Neural crest cell (in vitro differentiated cells): ENCODE measurements around the gene GABBR1. TPM values are rescaled to one million over a fixed set of nuclear protein-coding genes. Genes with fewer than 3 reads are reported as not detected.

Source experiments
- DNase-seq: peaks from one replicate; pipeline ENCODE4 v3.0.0; 2021; ENCODE audit warnings: low read depth, mixed read lengths, low spot score
- H3K27ac Mint-ChIP-seq: one replicate; pipeline ENCODE4 v1.8.0; 2021; ENCODE audit warnings: mild to moderate bottlenecking, mixed read lengths; ENCODE audit not compliant: unreplicated experiment
- H3K27me3 Mint-ChIP-seq: 2 replicates; pipeline ENCODE4 v1.8.0; 2021; ENCODE audit warnings: low read depth, mild to moderate bottlenecking, mixed read lengths
- H3K36me3 Mint-ChIP-seq: 2 replicates; pipeline ENCODE4 v1.8.0; 2021; ENCODE audit warnings: low read depth, mild to moderate bottlenecking, mixed read lengths
- H3K4me1 Mint-ChIP-seq: 2 replicates; pipeline ENCODE4 v1.8.0; 2021; ENCODE audit warnings: mixed read lengths
- H3K4me3 Mint-ChIP-seq: one replicate; pipeline ENCODE4 v1.8.0; 2021; ENCODE audit warnings: mild to moderate bottlenecking, mixed read lengths
- H3K9me3 Mint-ChIP-seq: 2 replicates; pipeline ENCODE4 v1.8.0; 2021; ENCODE audit warnings: mixed read lengths
- total RNA-seq: library from RNA; stranded (reverse); gene quantifications from 2 replicates; pipeline ENCODE4 v1.2.1, GENCODE V29; 2021
- TF ChIP-seq, protein P1 (sequence below): fragments of 200-600 bp; sonication (generic); conservative IDR thresholded peaks from 2 replicates; pipeline ENCODE4 v1.5.0; 2021; ENCODE audit warnings: antibody characterized with exemption, mild to moderate bottlenecking

Gene GABBR1
- total RNA-seq, 1 donor from 2014 or later = 79.7 TPM

DNA sequence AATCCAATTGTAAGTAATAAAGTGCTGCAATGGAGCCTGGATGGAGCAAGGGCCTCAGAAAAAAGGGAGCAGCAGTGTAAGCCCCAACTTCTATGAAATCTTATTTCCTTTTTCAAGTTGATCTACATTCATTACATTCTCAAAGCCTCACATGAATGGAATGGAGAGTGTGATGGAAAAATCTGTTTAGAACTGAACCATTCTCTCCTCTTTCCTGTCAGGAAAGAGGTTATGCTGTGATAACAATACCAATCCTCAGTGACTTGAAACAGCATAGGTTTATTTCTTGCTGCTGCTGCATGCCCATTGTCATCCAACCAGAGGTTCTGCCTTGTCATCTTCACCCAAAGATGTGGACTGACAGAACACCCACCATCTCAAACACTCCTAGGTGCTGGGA, 56.9 kb downstream of the GABBR1 start:
- DNase-seq = no peak
- H3K9me3 Mint-ChIP-seq = peaks cover 2% of the 10 kb centered on the region
- peaks cover 26% of the 10 kb centered on the region for H3K27me3 Mint-ChIP-seq
- TF ChIP-seq, protein P1, sequence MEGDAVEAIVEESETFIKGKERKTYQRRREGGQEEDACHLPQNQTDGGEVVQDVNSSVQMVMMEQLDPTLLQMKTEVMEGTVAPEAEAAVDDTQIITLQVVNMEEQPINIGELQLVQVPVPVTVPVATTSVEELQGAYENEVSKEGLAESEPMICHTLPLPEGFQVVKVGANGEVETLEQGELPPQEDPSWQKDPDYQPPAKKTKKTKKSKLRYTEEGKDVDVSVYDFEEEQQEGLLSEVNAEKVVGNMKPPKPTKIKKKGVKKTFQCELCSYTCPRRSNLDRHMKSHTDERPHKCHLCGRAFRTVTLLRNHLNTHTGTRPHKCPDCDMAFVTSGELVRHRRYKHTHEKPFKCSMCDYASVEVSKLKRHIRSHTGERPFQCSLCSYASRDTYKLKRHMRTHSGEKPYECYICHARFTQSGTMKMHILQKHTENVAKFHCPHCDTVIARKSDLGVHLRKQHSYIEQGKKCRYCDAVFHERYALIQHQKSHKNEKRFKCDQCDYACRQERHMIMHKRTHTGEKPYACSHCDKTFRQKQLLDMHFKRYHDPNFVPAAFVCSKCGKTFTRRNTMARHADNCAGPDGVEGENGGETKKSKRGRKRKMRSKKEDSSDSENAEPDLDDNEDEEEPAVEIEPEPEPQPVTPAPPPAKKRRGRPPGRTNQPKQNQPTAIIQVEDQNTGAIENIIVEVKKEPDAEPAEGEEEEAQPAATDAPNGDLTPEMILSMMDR = no peak
- no peaks in the 10 kb centered on the region for H3K36me3 Mint-ChIP-seq
- H3K27ac Mint-ChIP-seq = no peak overlapping the region
- H3K4me1 Mint-ChIP-seq = no peaks in the 10 kb centered on the region
- H3K4me3 Mint-ChIP-seq = no peak overlapping the region

DNA sequence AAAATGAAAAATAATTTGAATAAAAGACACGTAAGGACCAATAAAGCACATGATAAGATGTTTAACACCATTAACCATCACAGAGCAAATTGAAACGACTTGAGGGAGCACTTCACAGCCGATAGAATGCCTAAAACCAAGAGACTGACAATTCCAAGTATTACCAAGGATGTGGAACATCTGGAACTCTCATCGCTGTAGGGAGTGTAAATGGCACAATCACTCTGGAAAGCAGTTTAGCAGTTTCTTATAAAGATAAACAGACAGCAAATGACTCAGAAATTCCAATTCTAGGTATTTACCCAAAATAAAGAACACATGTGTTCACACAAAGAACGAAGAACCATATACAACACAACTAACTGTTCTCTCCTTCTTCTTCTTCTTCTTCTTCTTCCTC, 65.0 kb downstream of the GABBR1 start:
- Mint-ChIP-seq H3K4me3 (no peak overlapping the region), H3K36me3 (no peaks in the 10 kb centered on the region), H3K27ac (no peak overlapping the region), H3K4me1 (no peaks in the 10 kb centered on the region), H3K9me3 (no peaks in the 10 kb centered on the region), H3K27me3 (peaks cover 29% of the 10 kb centered on the region)
- DNase-seq = no peak
- TF ChIP-seq, protein P1 = no peak

DNA sequence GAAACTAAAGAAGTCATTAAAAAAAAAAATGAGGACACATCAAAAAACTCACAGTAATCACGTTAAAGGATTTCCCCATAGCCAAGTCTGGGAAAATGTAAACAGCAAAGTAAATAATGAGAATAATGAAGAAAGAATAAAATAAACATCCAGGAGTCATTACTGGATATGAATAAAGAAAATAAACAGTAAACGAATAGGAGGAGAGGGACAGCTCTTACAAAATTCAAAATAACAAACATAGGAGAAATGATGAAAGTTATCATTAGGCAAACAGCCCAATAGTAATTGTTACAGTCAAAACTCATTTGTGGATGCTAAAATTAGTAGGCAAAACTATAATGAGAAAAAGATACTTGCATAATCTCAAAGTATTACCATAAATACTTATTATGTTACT, 65.4 kb downstream of the GABBR1 start:
- Mint-ChIP-seq H3K9me3 (no peaks in the 10 kb centered on the region), H3K27me3 (peaks cover 34% of the 10 kb centered on the region), H3K36me3 (no peaks in the 10 kb centered on the region), H3K4me1 (no peaks in the 10 kb centered on the region), H3K27ac (no peak overlapping the region), H3K4me3 (no peak overlapping the region)
- DNase-seq = no peak
- TF ChIP-seq, protein P1 = no peak

DNA sequence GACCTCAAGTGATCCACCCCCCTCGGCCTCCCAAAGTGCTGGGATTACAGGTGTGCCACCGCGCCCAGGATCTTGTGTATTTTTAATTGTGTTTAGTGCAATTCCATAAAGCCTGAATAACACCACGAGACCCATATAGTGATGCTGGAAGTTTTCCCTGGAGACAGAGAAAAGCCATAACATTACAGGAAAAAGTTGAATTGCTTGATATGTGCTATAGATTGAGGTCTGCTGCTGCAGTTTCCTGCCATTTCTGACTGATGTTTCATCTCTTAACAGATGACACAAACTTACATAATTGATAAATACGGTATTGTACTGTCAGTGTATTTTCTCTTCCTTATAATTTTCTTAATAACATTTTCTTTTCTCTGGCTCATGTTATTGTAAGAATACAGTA, 66.1 kb downstream of the GABBR1 start:
- no peak overlapping the region for H3K27ac Mint-ChIP-seq
- TF ChIP-seq, protein P1 = no peak
- H3K4me3 Mint-ChIP-seq = no peak overlapping the region
- H3K27me3 Mint-ChIP-seq = peaks cover 31% of the 10 kb centered on the region
- no peak for DNase-seq
- H3K4me1 Mint-ChIP-seq = no peaks in the 10 kb centered on the region
- H3K9me3 Mint-ChIP-seq = no peaks in the 10 kb centered on the region
- no peaks in the 10 kb centered on the region for H3K36me3 Mint-ChIP-seq

DNA sequence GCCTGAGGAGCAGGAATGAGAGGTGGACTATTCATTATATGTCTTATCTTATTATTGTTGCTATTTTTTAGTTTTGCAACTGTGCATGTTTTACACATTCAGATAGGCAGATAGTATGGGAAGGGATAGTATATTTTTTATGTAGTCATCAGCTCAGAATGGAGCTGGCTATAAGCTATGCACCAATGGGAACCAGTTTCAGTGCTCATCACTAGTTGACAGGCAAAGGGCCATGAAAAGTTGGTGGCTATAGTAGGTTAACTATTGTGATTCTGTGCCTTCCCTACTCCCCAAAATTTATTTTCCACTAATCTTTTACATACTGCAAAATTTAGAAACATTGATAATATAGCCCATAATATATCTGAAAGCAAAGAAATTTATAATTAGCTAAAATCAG, 68.1 kb downstream of the GABBR1 start:
- Mint-ChIP-seq H3K9me3 (no peaks in the 10 kb centered on the region), H3K36me3 (no peaks in the 10 kb centered on the region), H3K4me1 (no peaks in the 10 kb centered on the region), H3K27me3 (peaks cover 30% of the 10 kb centered on the region), H3K4me3 (no peak overlapping the region), H3K27ac (no peak overlapping the region)
- TF ChIP-seq, protein P1 = no peak
- DNase-seq = no peak

DNA sequence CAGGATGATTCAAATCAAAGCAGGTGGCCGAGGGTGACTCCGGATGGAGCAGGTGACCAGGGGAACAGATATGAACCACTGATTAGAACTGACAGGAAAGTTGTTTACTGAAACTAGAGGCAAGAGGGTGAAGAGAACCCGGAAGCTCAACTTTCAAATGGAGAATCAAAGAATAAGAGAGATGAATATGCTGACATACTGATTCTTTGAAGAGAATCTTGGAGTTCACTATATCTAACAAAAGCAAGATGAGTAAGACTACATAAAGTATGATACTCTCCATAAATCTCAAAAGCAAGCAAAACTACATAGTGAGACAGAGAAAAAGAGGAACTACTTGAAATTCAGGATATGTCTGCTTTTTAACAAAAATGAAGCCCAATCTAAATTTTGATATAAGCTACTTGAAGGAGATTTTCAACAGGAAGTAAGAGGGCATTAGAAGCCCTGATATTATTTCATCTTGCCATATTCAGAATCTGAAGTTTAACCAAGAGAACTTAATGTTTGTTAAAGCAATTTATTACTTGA, 69.5 kb downstream of the GABBR1 start:
- Mint-ChIP-seq H3K9me3 (no peaks in the 10 kb centered on the region), H3K27ac (no peak overlapping the region), H3K36me3 (no peaks in the 10 kb centered on the region), H3K27me3 (peaks cover 36% of the 10 kb centered on the region), H3K4me1 (no peaks in the 10 kb centered on the region), H3K4me3 (no peak overlapping the region)
- DNase-seq = no peak
- TF ChIP-seq, protein P1 = no peak
